HG03064 (cell line): Measurements from ENCODE around the gene SNRNP70.
"Not testable (repeated sequence)": the region's sequence is repeated elsewhere in the genome, so short reads cannot be mapped to it uniquely, and the experiment has no call there.

Experiments
- ATAC-seq: cut with Tn5 transposase; IDR thresholded peaks from one replicate; pipeline ENCODE4 v1.9.1; 2021; ENCODE audit warnings: low read depth; ENCODE audit not compliant: unreplicated experiment

Gene SNRNP70

GRCh38 chr19:49141352-49141751 lies 56.1 kb downstream of the SNRNP70 start:
- ATAC-seq, result no peak

DNA sequence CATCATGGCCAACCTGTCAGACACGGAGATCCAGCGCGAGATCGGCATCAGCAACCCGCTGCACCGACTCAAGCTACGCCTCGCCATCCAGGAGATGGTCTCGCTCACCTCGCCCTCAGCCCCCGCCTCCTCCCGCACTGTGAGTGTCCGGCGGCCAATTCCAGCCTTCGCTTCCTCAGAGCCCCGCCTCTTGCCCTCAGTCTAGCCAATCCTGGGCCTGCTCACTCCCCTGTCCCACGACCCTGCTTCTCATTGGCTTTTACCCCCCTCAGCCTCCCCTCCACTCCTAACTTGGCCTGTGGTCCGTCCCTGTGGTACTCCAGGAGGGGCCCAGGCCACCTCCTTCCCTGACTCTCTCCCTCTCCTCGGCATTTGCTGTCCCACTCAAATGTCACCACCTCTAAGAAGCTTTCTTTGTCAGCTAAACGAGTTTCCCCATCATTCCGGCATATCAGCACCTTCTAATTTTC lies 57.6 kb downstream of the SNRNP70 start:
- peak; percentile 67 for ATAC-seq

- no peak for ATAC-seq
These were observed 60.5 kb downstream of the SNRNP70 start for GRCh38 chr19:49145573-49146407.

GRCh38 chr19:49146408-49146770 lies 61.1 kb downstream of the SNRNP70 start:
- ATAC-seq, result not testable (repeated sequence)

GRCh38 chr19:49148044-49148682 lies 62.9 kb downstream of the SNRNP70 start:
- no peak for ATAC-seq

- ATAC-seq, result no peak
These were observed 63.8 kb downstream of the SNRNP70 start for GRCh38 chr19:49148784-49149651.

GRCh38 chr19:49149652-49150105 lies 64.4 kb downstream of the SNRNP70 start:
- ATAC-seq, result no peak

- no peak for ATAC-seq
These were observed 65.1 kb downstream of the SNRNP70 start for GRCh38 chr19:49150106-49150943.

GRCh38 chr19:49150944-49151243 lies 65.6 kb downstream of the SNRNP70 start:
- no peak for ATAC-seq

DNA sequence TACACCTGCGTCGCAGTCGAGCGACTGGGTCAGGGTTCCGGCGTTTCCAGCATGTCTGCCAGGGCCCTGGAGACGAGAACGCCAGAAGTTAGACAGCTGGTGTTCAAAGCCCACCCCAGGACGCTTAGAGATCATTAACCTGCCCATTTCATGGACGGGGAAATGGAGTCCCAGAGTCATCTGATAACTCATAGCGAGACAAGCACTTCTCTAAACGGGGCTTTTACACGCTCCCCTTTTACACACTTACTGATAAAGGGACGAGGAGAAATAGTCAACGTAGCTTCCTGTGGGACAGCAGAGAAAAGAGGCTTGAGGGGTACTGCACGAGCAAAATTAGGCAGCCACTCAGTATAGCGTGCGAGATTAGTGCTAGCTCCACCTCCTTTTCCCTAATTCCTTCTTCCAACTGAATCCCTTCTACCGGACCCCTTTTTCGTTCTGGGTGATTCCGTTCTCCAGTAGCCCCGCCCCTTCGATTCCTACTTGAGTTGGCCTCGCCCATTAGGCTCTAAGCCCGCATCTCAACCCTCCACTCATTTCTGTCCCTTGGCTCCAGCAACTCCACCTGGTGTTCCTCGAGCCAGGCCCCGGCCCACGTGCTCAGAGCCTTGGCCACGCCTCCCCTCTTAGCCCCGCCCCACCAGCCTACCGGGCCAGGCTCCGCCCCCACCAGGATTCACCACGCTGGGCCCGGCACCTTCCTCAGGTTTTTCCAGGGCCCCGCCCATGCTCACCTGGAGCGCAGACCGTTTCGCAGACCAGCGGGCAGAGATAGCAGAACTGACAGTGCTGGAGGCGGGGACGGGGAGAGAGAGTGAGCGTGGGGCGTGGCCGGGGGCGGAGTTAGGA lies 66.2 kb downstream of the SNRNP70 start:
- no peak for ATAC-seq

DNA sequence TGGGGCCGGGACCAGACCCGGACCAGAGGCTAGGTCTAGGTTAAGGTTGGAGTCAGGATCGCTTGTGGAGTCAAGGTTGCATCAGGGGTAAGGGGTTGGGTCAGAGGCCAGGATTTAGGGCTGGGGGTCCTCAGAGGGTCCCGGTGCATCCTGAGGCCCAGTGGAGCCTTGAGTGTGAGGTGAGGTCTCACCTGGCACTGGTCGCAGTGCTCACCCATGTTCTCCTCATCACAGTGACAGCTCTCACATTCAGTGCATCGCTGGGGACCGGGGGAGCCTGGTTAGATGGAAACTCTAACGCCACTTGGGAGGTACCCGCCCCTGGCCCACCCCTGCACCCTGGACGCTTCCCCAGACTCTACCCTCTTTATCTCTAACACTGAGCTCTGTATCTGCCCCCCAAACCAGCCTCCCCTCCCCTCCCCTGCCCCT lies 66.9 kb downstream of the SNRNP70 start:
- no peak for ATAC-seq

- no peak for ATAC-seq
These were observed 68.0 kb downstream of the SNRNP70 start for GRCh38 chr19:49153167-49153809.

DNA sequence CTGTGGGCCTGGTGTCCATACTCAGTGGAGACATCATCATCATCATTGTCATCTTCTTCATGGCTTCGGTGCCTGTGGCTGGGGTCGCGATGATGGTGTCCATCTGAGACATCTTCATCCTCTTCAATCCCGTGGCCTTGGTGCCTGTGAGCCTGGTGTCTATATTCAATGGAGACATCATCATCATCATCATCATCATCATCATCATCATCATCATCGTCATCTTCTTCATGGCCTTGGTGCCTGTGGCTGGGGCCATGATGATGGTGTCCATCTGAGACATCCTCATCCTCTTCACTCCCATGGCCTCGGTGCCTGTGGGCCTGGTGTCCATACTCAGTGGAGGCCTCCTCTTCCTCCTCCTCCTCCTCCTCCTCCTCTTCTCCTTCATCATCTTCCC lies 69.0 kb downstream of the SNRNP70 start:
- no peak for ATAC-seq

- ATAC-seq, result no peak
These were observed 70.0 kb downstream of the SNRNP70 start, which contains the start of gene HRC for GRCh38 chr19:49155005-49155819. Gene HRC, minus strand, starts transcription at chr19:49155396. Its CDS starts 159 bp downstream, at chr19:49155237.

DNA sequence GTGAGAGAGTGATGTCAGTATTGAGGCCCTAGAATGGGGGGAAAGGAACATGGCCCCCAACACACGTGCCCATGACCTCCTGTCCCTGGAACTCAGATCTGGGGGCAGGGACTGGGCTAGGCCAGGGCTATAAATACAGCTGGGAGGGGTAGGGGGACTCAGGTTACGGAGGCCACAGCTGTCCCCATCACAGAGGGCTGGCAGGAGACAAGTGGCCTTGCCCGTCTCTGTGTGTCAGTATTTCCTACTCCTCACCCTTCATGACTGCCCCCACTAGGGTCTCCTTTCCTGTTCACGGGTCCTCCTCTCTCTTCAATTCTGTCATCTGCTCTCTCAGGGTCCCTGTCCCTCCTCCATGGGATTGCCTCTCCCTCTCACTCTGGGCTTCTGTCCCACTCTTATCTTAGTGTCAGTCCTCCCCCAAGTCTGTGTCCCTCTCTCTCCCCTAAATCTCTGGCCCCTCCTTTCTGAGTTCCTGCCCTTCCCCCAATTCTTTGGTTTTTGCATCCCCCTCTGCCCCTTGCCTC lies 70.6 kb downstream of the SNRNP70 start:
- ATAC-seq, result no peak

GRCh38 chr19:49157445-49158224 lies 72.4 kb downstream of the SNRNP70 start, which contains the start of gene TRPM4:
Gene TRPM4, plus strand, starts transcription at chr19:49157792. Its CDS starts 75 bp downstream, at chr19:49157867.
- no peak for ATAC-seq
